OCI-LY1 (cell line): ENCODE results near the gene WBP4.

Experiments used
- EZH2 ChIP-seq: fragments of 200-600 bp; sonication (generic), shearing (Covaris generic); IDR thresholded peaks from 2 replicates; pipeline ENCODE4 v1.8.0; 2017; ENCODE audit warnings: borderline replicate concordance, mixed run types, mild to moderate bottlenecking, antibody characterized with exemption, low read length, moderate library complexity, mixed read lengths
- TF ChIP-seq, protein P1 (sequence below): fragments of 200-600 bp; sonication (generic), shearing (Covaris generic); IDR thresholded peaks from 2 replicates; pipeline ENCODE4 v1.5.1; 2017; ENCODE audit warnings: mild to moderate bottlenecking, antibody characterized with exemption, low read length, moderate library complexity, mixed read lengths

DNA sequence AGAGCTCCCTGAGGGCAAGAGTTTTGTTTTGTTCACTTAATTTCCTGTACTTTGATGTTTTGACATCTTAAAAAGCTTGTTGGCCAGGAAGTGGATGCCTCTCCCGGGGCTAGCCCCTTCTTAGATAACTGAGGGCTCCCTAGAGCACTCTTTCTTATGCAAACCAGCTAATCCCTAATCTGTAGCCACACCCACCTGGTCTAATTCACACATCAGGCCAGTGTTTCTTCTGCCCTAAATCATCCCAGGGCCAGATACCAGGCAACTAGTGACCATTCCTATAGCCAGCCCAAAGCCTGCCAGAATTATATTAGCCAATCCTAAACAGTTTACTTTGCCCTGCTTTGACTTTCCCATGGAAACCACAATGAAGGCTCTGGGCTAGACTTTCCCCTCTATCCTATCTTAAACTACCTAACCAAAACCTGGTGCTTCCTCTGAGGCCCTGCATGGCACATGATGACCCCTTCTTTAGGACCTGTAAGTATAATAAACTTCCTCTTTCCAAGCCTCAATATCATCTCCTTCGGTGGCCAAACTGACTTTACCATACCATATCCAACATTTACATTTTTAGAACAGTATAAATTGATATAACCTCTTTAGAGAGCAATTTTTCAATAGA lies 24.8 kb downstream of the WBP4 start:
- TF ChIP-seq, protein P1, sequence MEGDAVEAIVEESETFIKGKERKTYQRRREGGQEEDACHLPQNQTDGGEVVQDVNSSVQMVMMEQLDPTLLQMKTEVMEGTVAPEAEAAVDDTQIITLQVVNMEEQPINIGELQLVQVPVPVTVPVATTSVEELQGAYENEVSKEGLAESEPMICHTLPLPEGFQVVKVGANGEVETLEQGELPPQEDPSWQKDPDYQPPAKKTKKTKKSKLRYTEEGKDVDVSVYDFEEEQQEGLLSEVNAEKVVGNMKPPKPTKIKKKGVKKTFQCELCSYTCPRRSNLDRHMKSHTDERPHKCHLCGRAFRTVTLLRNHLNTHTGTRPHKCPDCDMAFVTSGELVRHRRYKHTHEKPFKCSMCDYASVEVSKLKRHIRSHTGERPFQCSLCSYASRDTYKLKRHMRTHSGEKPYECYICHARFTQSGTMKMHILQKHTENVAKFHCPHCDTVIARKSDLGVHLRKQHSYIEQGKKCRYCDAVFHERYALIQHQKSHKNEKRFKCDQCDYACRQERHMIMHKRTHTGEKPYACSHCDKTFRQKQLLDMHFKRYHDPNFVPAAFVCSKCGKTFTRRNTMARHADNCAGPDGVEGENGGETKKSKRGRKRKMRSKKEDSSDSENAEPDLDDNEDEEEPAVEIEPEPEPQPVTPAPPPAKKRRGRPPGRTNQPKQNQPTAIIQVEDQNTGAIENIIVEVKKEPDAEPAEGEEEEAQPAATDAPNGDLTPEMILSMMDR: no peak
- no peak for TF ChIP-seq EZH2
